Activated CD8-positive, alpha-beta memory T cell treated with anti-CD3 and anti-CD28 coated beads, Interleukin-2, amount 50 U/mL, for 24 hours (primary cell): ENCODE data around the gene TNRC18.
"Not testable (repeated sequence)": the region's sequence is repeated elsewhere in the genome, so short reads cannot be mapped to it uniquely, and the experiment has no call there.

ENCODE experiments used
- DNase-seq: peaks from one replicate; pipeline ENCODE4 v3.0.0-alpha.2; 2020; ENCODE audit errors: extremely low read depth

TNRC18 gene

DNA sequence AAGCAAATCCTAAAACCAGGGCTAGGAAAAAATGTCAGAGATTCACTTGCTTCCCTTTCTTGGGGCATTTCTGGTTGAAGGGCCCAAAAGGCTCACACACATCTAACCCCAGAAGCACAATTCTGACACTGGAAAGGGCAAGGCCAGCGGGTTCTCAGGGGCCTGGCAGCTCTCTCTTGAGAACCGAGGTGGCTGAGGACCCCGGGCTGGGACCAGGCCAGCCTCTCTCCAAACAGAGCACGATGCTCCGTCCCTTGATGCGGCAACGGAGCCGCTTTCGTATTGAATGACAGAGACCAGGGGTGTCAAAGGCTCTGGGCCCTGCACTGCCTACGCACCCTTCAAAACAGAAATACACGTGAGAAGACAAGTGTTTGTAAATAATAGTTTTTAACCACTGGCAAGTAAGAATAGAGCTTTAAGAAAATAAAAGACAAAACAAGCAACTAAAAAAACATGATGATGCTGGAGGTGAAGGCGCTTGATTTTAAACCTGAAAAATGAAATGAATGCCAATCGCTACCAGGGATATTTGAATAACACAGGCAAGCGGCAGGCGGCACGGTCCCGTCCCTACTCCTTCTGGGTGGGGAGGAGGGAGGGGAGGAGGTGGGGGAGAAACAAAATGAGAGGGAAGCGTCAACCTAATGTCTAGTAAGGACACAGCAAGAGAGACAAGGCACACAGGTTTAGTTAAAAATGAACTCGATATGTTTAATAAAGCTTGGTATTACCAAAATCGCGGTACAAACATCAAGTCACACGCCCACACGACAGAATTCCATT lies 72.8 kb downstream of the TNRC18 start:
- no peak for DNase-seq

DNA sequence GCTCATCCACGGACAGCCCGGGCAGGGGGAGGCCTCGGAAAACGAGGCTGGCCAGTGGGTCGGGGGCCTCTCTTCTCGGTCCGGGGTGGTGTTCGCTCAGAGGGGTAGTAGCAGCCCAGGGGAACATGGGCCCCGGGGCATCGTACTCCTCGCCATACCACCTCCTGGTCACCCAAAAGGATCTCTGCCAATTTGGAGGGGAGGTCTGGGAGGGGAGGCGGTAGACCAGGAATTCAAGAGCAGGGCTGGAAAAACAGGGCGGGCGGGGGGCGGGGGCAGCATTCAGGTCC lies 73.5 kb downstream of the TNRC18 start:
- no peak for DNase-seq

DNA sequence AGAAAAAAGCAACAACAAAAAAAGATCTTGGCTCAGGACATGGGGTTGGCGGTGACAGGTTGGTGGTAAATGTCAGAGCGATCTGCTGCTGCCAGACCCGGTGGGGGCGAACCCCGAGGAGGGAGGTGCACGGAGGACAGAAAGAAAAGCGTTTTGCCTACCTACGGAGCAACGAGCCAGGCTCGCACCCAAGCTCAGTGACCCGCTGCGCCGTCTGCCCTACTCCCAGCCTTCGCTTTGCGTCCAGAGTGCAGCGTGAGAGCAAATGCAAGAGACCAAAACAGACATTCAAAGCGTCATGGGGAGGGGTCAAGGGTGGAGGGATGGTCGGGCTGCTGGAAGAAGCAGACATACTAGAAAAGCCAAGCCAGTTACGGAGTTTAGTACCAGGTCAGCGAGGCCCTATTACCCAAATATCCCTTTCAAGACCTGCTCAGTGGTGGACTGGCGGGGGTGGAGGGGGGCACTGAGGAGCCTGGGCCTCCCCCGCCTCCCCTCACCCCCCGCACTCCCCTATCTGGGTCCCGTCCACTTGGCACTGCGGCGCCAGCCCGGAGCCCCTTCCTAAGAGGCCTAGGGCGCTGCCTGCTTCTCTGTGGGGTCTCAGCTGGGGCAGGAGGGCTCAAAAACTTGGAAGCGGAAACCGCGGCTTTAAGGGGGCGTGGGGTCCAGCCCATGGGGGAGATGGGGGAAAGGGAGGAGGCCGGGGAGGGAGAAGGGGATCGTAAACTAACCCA lies 74.0 kb downstream of the TNRC18 start:
- DNase-seq: no peak

DNA sequence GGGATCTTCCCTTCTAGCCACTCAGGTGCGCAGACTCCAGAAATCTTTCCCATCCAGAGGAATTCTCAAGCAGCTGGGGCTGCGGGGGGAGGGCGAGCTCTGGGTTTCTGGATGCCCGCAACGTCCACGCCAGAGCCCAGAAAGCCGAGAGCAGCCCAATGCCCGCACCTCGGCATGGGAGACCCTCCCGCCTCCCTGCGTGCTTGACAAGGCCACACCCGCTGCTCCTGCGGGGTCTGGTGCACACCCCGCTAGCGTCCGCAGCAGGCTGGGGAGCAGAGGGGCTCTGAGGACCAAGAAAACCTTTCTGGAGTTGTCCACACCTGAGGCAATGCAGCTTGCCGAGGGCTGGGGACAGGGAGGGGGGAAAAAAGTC lies 74.6 kb downstream of the TNRC18 start:
- no peak for DNase-seq

DNA sequence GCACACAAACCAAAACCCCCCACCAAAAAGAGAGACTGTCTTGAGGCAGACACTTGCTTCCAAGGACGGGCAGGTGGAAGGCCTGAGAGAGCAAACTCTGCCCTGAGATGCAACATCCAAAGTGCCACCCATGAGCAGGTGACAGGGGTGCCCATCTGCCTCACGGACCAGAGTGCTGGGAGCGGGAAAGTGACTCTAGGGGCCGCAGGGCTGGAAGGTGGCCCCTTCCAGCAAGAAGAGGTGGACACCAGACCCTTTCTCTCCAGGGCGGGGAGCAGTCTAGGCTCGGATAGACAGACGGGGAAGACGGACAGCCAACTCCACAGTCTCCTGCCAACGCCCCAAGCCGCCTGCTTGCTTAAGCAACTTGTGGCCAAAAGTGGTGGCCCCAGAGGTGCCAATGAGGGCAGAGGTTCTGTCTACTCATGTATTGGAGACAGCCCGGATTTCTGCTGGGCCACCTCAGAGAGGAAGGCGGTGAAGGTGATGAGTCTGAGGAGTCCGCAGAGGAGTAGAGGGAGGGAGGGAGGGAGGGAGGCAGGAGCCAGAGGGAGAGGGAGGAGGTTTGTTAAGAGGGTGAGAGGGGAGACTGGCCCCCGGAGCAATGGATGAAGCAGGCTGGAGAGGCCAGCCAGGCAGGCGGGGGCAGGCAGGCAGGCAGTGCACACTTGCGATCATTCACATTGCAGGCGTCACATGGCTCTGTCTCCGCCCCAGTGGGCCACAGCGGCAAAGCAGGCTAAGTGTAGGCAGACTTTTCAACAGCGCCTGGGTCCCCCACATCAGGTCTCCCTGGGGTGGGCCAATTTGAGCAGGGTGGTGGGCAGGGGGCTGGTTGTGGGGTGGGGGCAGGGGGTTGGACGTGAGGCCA lies 75.3 kb downstream of the TNRC18 start:
- DNase-seq: no peak

DNA sequence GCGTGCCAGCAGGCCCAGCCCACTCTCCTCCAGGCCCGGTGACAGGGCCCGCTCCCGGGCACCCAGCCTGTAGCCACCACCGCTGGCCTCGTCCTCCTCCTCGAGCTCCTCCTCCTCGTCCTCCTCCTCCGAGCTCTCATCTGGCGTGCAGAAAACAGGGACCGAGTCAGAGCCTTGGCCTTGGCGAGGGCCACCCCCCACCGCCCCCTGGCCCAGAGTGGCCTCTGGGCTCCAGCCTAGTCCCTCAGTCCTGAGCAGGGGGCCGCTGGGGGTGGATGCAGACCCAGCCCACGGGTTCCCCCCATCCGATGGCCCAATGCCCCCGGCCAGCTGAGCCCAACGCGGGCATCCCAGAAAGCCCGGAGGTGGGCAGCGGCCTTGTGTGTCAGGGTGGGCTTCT lies 78.0 kb downstream of the TNRC18 start:
- no peak for DNase-seq

DNA sequence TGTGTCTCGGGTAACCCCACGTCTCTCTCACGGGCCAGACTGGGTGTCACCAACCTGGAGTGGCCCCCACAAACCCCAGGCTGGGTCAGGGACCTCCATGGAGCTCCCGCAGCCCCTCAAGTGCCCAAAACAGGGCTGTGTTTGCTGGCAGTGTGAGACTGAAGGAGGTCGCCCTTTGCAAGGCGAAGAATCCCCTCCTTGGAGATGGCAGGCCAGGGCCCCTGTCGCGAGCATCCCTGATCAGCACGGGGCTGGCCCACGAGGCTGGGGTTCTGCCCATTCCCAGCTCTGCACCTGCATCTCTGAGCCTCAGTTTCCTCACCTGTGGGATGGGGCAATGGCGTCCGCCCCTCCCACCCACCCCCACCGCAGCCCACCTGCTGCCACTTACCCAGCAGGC lies 78.5 kb downstream of the TNRC18 start:
- DNase-seq: no peak

DNA sequence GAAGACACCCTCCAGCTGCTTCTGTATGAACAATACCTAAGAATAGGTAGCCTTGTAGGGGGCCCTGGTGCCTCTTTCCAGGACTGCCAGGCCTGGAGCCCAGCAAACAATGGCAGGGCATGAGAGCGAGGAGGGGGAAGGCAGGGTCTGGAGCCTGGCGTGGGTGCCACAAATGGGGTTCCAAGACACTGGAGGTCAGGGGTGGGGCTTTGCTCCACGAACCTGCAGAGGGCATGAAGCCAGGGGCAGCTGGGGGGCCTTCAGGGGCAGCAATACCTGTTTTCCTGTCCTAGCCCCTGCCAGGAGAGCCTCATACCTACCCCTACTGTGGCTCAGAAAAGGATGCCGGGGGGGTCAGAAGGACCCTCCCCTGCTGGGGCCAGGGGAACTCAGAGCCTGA lies 79.3 kb downstream of the TNRC18 start:
- no peak for DNase-seq

DNA sequence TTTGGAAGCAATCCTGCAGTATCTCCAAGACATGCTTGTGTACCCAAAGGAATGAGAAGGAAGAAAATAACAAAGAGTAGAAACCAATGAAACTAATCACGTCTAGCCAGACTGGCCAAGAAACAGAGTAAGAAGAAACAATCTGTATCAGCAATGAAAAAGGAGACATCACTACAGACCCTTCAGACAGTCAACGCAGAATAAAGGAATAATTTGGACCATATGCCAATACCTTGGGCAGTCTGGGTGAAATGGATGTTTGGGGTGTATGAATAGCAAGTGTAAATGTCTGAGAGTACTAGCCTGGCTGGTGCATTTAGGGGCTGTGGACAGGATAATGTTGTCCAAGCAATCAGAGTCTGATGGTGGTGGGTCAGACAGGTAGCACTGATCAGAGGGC lies 79.8 kb downstream of the TNRC18 start:
- DNase-seq: no peak

DNA sequence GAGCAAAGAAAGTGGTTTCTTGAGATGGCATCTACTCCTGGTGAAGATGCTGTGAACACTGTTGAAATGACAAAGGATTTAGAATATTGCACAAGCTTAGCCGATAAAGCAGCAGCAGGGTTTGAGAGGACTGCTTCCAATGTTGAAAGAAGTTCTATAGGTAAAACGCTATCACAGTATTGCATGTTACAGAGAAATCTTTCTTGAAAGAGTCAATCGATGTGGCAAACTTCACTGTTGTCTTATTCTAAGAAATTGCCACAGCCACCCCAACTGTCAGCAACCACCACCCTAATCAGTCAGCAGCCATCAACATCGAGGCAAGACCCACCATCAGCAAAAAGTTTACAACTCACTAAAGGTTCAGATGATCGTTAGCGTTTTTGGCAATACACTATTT lies 81.0 kb downstream of the TNRC18 start:
- DNase-seq: no peak

DNA sequence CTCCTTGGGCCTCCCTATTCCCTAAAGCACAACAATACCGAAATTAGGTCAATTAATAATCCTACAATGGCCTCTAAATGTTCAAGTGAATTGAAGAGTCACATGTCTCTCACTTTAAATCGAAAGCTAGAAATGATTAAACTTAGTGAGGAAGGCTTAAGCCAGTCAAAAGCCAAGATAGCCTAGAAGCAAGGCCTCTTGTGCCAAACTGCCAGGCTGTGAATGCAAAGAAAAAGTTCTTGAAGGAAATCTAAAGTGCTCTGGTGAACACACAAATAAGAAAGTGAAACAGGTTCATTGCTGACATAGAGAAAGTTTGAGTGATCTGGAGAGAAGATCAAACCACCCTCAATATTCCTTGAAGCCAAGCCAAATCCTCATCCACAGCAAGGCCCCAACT lies 83.7 kb downstream of the TNRC18 start:
- DNase-seq: no peak

DNA sequence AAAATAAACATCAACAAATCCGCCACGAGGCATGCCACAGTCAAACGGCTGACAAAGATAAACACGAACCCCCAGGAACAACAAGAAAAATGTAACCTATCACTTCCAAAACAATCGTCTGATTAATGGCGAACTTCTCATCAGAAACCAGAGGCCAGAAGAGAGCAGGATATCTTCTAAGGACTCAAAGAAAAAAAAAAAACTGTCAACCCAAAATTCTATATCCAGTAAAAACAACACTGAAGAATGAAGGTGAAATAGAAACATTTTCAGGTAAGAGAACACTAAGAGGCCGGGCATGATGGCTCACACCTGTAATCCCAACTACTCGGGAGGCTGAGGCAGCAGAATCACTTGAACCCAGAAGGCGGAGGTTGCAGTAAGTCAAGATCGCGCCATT lies 86.6 kb downstream of the TNRC18 start:
- DNase-seq: no peak

DNA sequence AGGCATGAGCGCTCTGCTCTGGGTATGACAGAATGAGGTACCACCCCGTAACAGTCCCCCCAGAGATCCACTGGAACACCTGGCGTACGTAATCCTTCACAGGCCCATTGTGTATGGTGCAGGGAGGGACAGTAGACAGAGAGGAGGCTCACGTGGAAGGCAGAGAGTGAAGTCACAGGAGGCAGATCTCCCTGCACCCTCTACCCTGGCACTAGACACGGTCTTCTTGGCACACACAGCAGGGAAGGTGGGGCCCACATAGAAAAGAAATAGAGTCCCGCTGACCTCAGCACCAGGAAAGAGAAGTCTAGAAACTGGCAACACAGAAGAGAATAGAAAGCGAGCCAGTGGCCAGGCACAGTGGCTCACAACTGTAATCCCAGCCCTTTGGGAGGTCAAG lies 89.0 kb downstream of the TNRC18 start:
- no peak for DNase-seq

DNA sequence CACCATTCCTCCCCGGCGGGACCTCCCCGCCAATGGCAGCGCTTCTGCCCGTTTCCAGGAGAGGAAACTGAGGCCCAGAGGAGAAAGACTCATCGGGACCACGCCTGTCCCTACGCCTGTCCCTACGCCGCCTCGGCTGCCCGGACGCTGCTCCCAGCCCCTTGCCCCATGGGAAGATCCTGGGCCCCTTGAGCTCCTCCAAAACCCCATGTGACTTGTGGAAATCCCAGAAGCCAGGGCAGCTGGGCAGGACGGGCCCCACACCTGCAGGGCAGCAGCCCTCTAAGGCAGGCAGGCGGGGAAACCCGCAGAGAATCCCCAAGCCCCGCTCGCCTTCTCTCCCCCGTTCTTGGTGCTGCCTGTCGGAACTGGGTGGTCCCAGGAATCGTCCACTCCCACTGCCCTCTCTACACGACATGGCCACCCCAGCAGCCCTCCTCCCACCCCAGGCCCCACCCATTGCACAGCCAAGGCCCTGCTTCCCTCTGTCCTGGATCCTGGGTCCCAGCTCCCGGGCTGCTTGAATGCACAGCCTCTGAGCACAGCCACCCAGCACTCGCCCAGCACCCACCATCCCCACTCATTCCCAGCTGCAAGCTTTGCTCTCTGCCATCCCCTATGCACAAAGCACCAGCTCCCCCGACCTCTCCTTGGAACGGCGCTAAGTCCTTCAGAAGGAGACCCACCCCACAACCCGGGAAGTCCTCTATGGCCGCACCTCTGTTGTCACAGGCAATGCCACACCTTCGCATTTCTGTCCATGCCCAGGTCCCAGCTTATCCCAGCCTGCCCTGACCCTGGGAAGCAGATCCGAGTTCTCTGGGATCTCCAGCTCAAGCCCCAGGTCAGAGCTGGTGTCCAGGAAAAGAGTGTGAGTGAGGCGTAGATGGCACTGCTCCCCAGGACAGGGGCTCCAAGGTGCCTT lies 90.3 kb downstream of the TNRC18 start:
- no peak for DNase-seq

DNA sequence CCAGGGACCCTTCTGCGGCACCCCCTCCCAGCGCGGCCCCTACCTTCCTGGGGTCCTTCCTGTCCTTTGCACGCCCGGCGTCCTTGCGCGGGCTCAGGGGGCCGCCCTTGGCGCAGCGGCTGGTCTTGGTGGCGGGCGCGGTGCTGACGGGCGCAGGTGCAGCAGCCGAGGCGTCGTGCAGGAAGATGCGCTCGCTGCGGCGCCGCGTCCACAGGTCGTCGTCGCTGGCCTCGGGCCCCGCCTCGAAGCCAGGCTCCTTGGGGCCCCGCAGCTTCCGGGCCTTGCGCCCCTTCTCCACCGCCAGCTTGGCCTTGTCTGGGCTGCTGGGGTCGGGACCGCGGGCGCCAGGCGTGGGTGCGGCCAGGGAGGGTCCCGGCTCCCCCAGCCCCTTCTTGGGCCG lies 91.1 kb downstream of the TNRC18 start:
- DNase-seq: no peak

DNA sequence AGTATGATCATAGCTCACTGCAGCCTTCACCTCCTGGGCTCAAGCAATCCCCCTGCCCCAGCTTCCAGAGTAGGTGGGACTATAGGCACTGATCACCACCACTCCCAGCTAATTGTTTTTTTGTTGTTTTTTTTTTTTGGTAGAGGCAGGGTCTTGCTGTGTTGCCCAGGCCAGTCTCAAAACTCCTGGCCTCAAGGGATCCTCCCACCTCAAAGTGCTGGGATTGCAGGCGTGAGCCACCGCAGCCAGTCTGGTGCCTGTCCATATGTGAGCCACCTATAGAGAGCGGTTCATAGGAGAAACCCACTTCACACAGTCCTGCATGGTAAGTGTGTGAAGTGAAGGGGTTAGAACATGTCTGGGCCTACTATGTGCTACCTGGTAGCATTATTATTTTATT lies 93.3 kb downstream of the TNRC18 start:
- no peak for DNase-seq

DNA sequence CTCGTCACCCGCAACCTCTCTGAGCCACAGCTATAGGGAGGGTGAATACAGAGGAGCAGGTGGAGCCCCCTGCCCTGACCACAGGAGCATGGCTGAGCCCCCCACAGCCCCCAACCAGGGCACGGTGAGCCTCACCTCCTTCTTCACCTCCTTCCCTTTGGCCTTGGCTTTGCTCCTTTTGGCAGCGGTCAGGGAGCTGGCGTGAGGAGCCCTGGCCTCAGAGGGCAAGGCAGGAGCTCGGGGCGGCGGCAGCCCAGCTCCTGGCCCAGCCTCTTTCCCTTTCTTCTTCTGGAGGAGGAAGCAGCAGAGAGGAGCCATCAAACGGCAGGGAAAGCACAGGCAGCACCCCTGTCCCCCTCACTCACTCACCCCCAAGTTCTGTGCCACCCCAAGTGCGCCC lies 98.7 kb downstream of the TNRC18 start:
- DNase-seq: no peak

DNA sequence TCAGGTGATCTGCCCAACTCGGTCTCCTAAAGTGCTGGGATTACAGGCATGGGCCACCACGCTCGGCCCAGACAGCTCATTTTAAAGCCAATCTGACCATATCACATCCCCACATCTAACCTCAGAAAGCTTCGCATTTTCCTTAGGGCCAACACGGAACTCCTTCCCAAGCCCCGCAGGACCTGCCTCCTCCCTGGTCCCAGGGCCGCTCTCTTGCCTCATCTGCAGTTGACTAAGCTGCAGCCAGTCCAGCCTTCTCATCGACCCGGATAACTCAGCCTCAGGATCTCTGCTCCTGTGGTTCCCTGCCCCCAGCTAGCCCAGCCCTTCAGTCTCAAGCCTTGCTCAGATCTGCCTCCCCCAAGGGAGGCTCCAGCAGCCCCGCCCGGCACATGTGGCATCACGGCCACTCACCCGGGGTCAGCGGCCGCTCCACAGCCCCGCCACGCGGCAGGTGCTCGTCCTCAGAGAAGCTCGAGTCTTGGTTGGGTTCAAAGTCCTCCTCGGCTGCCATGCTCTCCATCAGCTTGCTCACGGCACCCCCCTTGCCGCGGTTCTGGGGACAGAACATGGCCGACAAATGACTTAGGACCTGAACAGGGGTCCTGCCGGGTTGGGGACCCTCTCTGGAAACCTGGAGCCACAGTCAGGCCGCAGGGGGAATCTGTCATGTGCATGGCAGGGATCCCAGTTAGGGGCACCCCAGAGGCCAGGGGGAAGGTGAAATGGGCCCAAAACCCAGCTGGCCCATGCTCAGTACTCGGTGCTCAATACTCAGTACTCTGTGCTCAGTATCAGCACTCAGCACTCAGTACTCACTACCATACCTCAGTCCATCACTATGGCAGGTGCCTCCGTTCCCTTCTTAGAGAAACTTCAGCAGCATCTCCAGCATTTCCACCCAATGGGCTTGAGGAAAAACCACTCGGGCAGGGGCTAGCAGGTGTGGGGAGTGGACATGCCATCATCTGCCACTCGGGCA lies 99.5 kb downstream of the TNRC18 start:
- not testable (repeated sequence) for DNase-seq

DNA sequence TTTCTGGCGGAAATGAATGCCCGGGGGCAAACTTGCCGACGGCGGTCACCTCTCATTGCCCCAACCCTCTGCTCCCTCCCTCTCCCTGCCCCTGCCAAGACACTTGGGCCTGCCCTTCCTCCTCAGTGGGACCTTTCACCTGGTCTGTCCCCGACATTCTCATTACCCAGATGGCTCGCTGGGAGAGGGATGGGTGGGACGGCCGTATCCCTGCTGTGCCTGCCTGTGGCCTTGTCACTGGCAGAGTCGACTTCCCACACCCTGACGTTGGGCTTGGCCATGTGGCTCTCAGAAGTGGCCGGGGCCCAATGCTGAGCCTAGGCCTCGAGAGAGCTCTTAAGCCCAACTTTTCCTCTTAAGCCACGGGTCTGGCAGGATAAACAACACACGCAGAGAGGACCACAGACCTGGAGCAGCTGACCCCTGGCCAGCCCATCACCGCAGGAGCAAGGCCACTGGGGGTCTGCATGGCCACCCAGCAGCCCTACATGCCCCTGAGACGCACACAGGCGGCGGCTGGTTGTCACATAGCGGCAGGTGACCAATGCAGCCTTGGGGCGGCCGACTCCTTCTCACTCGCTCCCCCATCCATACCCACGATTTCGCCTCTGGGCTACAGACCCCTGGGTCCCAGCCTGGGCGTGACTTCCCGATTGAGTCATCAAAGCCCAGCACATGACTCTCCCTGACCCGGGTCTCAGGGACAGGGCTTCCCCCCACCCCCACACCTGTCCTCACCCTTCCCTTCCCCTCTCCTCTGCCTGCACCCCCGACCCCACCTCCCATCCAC lies 100.8 kb downstream of the TNRC18 start:
- no peak for DNase-seq
